ENCODE data around the gene IL17A.

IL17A gene

DNA sequence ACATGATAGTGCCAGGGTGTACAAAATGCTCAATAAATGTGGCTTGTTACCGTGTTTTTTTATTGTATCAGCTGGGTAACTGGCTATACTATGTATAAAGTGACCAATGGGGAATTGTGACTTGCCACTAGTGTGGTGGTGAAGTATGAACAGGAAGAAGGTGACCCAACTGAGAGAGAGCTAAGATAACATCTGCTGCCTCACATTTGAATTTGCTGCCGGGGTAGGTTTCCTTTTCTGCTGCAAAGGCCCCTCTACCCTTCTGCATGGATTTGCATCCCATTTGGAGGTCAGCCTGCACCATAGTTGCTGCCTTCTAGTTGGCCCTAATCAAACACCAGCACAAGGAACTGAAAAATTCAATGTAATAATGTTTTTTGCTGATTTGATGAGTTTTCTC is 24.1 kb downstream of the IL17A start:
- in situ Hi-C loops (cut with HindIII; ENCODE audit: low sequenced_read_pairs), result no loop called here

DNA sequence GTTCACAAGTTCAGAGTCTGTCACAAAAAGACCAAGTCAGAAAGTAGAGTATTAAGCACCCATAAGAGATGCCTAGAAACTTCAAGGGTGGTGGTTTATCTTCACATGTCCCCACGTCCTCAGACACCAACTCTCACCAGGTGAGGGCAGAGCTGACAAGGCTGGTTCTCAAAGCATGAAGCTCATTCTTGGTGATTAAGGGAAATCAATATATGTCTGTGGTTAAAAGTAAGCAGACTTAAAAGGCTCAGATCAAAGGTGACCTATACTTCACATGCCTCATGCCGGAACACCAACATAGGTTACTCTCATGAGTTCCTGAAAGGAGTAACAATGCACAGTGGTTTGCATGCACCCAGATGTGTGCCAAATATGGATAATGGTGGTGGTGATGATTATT is 27.0 kb downstream of the IL17A start:
- in situ Hi-C loops (cut with HindIII; ENCODE audit: low sequenced_read_pairs), result no loop called here

DNA sequence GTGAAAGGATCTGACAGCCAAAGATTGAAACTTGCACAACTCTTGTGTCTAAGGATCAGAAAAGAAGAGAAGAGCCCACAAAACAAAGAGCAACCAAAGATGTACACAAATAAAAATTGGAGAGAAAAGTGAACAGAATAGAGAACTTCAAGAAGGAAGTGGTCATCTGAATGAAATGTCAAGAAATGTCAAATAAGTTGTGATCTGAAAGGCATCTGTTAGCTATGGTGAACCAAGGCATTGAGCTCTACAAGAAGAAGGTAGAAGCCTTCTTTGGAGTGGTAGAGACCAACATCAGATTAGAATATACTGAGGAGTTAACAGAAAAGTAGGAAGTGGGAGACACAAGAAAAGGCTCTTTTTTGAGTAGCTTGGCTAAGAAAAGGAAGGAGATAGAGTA is 29.6 kb downstream of the IL17A start:
- in situ Hi-C loops (cut with HindIII; ENCODE audit: low sequenced_read_pairs), result no loop called here

DNA sequence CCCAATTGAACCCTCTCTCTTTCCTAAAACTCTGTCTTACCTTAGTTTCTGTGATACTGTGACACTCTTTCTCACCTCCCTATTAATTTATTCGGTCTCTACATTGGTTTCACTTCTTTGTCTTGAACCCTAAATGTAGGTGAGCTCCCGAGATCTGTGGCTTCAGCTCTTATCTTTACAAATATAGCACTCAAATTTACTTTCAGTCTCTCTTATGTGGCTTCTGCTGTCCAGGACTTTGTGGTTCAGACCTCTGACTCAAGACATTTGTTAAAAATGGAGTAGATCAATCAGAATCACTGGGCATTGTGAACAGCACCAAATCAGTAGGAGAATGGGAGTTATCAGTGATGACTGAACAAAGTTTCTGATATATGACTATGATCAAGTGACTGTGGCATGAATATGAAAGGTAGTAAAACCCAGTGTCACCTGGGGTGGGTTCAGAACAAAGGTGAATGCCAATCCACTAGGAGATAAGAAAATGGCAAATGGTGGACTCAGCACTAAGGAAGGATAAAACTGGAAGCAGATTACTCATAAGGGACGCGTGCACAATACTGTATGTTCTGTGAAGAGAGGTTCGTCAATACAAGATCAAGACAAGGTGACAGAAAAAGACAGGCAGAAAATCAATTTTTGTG is 30.9 kb downstream of the IL17A start:
- in situ Hi-C loops (cut with HindIII; ENCODE audit: low sequenced_read_pairs), result no loop called here

DNA sequence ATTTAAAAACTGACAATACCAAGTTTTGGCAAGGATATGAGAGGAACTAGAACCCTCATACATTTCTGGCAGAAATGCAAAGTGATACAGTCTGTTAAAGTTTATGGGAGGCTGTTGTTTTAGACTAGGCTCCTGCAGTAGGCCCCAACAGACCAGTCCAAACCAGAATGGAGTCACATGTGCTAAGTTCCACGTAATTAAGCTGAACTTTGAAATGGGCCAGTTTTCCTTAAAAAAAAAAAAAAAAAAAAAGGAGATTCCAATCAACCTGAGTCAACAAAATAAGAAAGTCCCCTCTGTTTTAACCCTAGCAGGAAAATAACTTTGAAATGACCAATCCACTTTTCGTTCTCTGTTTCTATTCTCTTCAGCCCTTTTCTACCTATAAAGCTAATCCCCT is 31.6 kb downstream of the IL17A start:
- in situ Hi-C loops (cut with HindIII; ENCODE audit: low sequenced_read_pairs), result no loop called here

DNA sequence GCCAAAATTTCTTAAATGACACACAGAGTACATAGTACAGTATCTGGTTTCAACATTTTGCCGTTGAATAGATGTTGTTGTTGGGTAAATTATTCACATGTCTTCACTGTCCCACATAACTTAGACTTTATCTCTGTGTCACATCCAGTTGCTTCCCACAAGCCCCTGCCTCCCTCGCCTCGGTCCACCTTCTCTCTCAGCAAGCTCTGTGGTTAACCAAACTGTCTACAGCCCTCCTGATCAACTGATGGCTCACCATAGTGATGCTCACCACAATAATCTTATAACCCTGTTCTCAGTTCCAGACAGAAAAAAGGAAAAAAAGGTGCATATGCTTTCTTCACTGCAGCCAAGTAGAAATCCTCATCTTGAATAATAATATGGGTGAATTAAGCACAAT is 35.1 kb downstream of the IL17A start:
- in situ Hi-C loops (cut with HindIII; ENCODE audit: low sequenced_read_pairs), result no loop called here

DNA sequence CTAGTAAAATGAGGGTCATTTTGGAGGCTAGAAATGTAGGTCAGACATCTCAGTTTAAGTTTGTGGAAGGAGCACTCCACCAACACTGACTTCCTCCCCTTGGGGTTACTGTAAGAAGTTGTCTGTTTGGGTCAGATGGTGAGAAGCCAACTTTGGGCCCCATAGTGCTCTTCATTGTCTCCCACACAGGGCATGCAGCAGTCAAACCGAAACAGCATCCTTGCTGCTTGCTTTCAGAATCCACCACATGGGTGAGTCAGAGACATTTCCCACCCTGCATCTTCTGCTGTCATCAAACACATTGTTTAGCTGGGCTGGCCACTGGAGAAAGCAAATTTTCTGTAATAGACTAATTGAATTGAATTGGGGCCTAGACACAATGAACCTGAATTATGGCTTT is 41.3 kb downstream of the IL17A start:
- in situ Hi-C loops (cut with HindIII; ENCODE audit: low sequenced_read_pairs), result no loop called here

DNA sequence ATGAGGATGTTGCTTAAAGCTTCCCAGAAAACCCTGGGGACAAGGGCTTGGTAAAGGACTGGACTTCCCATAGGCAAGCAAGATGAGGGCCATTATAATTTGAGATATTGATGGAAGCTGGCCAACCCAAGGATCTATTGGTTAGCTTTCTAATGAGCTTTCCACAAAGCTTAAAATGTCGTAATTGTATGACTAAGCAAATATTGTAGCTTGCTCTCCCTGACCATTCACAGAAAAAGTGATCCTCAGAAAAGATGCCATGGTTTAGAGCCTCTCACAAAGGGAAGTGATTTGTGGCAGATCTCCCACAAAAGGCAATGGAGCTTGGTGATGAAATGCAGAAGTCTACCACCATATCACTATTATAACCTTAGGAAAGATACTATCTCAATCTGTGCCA is 44.5 kb downstream of the IL17A start:
- in situ Hi-C loops (cut with HindIII; ENCODE audit: low sequenced_read_pairs), result no loop called here

DNA sequence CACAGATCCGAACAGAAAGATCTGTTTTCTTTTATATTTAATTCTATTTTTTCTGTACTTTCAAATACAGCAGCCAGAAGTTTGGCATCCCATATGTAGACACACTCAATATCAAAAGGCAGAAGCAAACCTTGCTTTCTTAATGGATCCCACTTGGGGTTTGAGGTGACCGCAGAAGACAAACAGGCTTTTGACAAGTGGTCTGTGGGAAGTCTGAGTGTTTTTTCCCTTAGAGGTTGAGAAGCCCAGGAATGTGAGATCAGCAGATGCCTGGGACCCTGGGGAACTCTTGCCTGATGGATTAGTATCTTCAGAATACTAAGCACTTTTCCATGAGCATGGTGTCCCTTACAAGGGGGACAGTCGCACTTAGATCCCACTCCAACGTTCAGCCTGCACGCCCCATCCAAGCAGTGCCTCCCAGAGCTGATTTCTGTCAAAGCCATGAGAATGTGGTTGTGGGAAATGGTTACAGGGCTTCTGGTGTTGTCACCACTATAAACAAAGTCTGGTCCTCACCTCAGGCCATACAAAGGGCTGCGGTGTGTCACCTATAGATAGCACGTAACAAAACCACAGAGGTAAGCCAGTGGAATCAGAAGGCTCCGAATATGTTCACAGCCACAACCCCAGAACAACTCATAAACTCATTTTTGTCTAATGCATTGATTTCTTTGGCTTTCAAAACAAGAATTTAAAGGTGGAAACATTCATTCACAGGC is 45.4 kb downstream of the IL17A start:
- in situ Hi-C loops (cut with HindIII; ENCODE audit: low sequenced_read_pairs), result no loop called here

DNA sequence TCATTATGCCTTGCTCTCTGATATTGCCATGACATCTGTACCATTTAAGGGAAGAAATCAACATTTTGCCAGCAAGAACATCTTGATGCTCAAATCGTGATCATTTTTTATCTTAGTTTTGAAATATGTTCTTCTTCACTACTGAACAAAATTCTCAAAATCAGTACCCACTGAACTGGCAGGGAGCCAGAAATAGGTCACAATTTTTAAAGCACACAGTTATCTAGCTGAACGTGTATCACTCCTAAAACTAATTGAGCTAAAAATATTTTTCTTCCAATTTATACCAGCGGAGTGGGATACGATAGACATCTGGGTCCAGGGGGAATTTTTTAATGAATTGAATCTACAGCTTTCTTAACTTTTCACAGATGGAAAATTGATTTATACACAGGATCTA is 46.8 kb downstream of the IL17A start:
- in situ Hi-C loops (cut with HindIII; ENCODE audit: low sequenced_read_pairs), result no loop called here

DNA sequence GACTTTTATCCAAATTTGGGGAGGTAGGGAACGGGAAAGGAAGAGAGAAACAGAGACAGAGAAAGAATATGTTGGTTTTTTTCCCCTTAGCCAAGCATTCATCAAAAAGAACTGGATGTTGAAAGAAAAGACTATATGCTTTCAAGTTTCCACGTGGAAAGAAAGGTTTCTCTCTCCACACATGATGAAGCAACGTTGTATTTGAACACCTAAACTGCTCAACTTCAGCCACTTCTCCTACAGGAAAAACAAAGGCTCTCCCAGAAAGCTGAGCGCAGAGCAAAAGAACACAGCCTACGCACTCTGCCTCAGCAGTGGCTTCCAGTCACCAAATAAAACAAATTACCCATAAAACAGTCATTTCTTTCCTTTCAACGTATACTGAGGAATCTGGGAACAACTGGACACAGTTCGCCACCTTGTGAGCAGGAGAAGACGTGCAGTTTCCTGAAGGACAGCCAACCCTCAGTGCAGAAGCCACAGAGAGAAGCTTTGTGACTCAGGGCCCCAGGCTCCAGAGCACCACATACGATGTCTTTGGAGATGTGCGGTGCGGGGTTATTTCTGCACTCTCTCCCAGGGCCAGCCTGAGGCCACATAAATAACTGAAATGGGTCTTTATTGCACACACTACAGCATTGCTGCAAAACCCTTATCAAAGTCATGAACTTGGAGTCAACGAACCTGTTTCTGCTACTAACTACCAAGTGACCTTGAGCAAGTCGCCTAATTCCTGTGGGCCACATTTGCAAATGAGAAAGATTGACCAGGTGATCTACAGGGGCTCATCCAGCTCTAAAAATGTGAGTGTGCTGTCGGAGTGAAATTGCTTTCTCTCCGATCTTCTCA is 48.0 kb downstream of the IL17A start:
- in situ Hi-C loops (cut with HindIII; ENCODE audit: low sequenced_read_pairs), result no loop called here

All from DLD1 (cell line).